GM21390 (cell line): ENCODE data around the gene PEX11B.
"Not testable (repeated sequence)": the region's sequence is repeated elsewhere in the genome, so short reads cannot be mapped to it uniquely, and the experiment has no call there.

Experiments
- ATAC-seq: cut with Tn5 transposase; IDR thresholded peaks from one replicate; pipeline ENCODE4 v1.9.1; 2021; ENCODE audit not compliant: unreplicated experiment

PEX11B gene

GRCh38 chr1:145952903-145953302, 34.4 kb upstream of the PEX11B start:
- no peak for ATAC-seq

GRCh38 chr1:145951526-145951925, 33.0 kb upstream of the PEX11B start:
- no peak for ATAC-seq

DNA sequence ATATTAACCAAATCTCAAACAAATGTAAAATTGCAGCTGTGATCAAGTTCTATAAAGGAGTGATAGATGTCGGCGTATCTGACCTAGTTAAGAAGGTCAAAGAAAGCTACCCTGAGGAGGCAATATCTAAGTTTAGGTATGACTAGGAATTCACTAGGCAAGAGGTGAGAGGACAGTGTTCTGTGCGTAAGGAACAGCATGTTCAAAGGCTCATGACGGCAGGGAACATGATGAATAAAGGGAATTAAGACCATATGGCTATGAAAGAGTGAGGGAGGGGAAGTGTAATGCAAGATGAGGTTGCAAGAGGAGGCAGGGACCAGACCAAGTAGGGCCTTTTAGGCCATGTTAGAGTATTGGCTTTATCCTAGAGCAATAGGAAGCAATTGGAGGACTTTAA, 30.7 kb upstream of the PEX11B start:
- ATAC-seq = no peak

DNA sequence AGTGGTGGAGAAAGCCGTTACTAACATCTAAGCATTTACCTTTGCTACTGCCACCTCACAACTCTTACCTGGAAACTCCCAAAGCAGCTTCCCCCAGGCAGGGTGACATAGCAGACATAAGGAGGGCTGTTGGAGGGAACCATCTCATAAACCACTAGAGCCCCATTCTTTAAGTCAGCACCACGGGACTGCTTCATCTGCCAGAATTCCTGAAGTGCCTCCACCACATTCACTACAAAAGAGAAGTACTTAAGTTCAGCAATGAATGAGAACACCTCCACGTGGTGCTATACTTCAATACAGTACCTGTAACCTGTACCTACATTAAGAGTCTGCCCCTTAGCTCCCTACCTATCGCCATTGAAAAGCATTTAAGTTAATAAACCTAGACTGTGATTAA, 29.0 kb upstream of the PEX11B start:
- no peak for ATAC-seq

- no peak for ATAC-seq
These were observed 28.0 kb upstream of the PEX11B start for GRCh38 chr1:145946477-145946986.

DNA sequence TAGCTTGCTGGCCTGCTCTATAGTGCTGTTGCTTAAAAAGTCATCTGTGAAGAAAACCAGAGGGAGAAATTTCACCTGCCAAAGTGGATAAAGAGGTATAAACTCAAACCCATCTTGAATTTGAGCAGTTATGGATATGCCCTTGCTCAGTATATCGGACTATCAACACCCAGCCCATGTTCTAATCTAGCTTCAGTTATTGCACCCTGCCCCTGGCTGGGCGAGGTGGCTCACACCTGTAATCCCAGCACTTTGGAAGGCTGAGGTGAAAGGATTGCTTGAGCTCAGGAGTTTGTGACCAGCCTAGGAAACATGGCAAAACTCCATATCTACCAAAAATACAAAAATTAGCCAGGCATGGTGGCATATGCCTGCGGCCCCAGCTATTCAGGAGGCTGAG, 26.0 kb upstream of the PEX11B start:
- no peak for ATAC-seq

GRCh38 chr1:145942871-145943270, 24.4 kb upstream of the PEX11B start:
- no peak for ATAC-seq

- ATAC-seq = no peak
These were observed 23.9 kb upstream of the PEX11B start for GRCh38 chr1:145942405-145942804.

- ATAC-seq = no peak
These were observed 18.9 kb upstream of the PEX11B start for GRCh38 chr1:145937436-145937835.

DNA sequence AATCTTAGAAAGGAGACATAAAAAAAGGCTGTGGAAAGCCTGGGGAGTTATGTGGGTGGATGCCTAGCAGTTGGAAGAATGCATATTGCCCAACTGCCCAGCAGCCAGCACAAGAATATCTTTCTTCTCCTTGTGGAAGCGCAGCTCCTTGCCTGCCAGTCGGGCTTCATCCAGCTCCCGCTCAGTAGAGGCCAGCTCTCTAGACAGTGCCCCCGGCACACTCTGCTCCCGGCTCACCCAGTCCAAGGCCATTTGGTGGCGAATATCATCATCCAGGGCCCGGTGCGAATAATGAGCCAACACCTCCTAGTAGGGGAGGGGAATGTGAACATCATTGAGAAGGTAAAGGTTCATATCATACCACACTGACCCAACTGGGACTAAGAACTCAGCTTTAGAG, 17.7 kb upstream of the PEX11B start:
- no peak for ATAC-seq

GRCh38 chr1:145935708-145936107, 17.2 kb upstream of the PEX11B start:
- no peak for ATAC-seq

DNA sequence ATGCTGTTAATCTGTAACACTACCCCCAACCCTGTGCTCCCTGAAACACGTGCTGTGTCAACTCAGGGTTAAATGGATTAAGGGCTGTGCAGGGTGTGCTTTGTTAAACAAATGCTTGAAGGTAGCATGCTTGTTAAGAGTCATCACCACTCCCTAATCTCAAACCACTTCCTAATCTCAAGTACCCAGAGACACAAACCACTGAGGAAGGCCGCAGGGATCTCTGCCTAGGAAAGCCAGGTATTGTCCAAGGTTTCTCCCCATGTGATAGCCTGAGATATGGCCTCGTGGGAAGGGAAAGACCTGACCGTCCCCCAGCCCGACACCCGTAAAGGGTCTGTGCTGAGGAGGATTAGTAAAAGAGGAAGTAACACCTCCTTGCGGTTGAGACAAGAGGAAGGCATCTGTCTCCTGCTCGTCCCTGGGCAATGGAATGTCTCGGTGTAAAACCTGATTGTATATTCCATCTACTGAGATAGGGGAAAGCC, 14.0 kb upstream of the PEX11B start:
- ATAC-seq = not testable (repeated sequence)

GRCh38 chr1:145927916-145928643, 9.6 kb upstream of the PEX11B start:
- ATAC-seq = no peak

DNA sequence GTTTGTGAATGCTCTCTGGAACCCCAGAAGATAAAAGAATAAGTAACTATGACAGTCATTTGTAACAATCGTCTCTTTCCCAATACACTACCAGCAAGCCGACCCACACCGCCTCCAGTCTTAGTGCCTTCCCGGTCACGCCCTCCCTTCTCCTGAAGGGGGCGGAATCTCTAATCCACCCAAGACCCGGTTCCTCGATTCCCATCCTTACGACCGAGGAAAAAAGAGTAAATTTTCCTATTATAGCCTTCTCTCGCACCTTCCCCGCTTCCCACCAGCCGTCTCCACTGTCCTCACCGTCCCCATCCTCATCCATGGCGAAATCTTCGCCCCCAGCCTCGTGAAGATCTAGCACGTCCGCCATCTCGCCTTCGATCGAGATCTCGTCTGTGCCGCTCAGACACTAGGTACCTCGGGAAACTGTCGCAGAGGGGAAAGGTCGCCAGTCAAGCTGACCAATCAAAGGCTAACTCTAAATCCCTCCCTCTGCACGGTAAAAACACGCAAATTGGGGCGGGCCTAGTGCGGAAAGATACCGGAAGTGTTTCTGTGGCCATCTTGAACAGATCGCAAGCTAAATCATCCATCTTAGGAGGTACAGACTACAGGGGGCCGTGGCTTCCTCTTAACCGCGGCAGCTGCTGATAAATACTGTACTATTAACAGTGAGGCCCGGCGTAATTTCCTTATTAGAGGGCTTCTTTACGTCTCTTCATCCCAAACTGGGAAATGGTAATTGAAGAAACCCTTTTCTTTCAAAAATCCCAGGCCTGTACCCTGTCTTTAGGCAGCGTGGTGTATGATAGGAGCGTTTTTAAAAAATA, 8.8 kb upstream of the PEX11B start, which contains the start of gene RBM8A:
TSS of gene RBM8A (minus strand) at position 422 of the 824 bp plus-strand sequence. CDS start at position 364, 58 bp downstream.
- ATAC-seq = peak; percentile 94

DNA sequence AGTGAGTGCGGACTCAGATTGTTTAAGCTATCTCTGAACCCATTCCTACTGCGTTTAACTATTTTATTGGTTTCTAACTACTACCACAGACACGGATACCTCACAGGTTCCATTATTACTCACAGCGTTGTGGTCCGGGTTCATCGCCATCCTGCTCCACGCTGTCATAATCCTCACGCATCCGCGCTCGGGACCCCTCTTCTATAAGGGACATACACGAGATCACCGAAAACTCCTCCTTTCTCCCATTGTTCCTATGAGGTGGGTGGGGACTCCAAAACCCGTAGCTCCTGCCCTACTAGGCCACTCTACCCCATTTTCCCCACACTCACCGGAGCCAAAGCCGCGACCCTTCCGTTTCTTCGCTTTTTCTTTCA, 8.2 kb upstream of the PEX11B start:
- no peak for ATAC-seq

GRCh38 chr1:145922266-145922665, 3.7 kb upstream of the PEX11B start:
- no peak for ATAC-seq

DNA sequence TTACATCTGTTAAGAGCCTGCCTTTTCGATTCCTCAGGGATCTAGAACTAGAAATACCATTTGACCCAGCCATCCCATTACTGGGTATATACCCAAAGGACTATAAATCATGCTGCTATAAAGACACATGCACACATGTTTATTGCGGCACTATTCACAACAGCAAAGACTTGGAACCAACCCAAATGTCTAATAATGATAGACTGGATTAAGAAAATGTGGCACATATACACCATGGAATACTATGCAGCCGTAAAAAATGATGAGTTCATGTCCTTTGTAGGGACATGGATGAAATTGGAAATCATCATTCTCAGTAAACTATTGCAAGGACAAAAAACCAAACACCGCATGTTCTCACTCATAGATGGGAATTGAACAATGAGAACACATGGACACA, 1.8 kb upstream of the PEX11B start:
- ATAC-seq = not testable (repeated sequence)

GRCh38 chr1:145918992-145919939, 749 bp upstream of the PEX11B start:
- ATAC-seq = no peak

DNA sequence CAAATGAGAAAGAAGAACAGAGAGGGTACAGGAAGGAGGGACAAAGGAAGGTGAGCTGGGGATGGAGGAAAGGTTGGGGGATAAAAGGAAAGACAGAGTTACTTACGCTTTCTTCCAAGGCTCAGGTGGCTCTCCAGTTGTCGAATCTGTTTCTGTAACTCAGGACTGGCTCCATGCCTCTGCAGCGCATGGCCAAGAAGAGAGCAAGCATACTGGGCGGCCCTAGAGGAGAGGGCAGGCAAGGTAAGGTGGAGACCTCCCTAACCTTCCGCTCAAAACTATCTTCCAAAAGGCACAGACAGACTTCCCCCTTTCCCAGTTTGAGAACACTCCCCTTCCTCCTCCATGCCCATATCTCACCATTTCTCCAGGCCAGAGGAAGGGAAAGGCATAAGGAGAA, 922 bp downstream of the PEX11B start:
- no peak for ATAC-seq

GRCh38 chr1:145916745-145917144, 1.8 kb downstream of the PEX11B start:
- ATAC-seq = no peak

DNA sequence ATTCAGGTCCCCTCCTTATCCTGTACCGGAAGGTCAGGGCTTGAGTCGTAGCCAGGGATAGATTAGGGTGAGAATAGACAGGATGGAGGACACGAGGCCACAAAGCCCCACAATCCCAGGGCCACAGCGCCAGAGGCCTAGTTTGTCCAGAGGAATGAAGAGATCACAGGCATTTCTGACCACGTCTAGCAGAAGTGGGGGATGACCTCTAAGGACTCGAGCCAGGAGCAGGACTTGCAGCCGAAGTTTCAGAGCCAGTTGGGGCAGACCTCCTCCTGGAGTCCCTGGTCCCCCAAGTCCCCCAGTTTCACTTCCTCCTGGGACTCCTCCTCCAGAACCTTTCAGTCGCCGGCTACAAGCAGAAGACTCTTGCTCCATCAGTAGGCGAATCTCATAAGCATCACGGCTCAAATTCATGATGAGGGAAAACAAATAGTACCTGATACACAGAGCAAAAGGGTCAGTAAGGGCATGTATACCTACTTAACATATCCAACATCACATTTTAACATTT, 6.3 kb downstream of the PEX11B start:
- no peak for ATAC-seq
